IMR-90 (cell line): ENCODE results near the gene CDKN1A. TPM values are rescaled to one million over a fixed set of nuclear protein-coding genes. Genes with fewer than 3 reads are reported as not detected.

Source experiments
- ATAC-seq: fragments of 200-7000 bp; cut with Tn5 transposase; 2 replicates; pipeline ENCODE4 v1.9.1; 2020; ENCODE audit warnings: low read depth, mild to moderate bottlenecking, moderate library complexity
- BruUV-seq: library from RNA; stranded (reverse); fragments of 400-500 nt; replicated peaks from 2 replicates; lab custom pipeline; 2021; lab: Mats Ljungman, UMichigan
- CTCF ChIA-PET: fragments of 300-600 bp; formaldehyde crosslinking; extraction: SDS; loops from one replicate; lab custom pipeline; 2021; ENCODE audit warnings: antibody characterized with exemption; lab: Yijun Ruan, JAX
- POLR2A ChIA-PET: fragments of 300-600 bp; sonication (Branson Sonifier 250); formaldehyde crosslinking; loops from one replicate; lab custom pipeline; 2022; ENCODE audit warnings: antibody characterized with exemption; ENCODE audit not compliant: unreplicated experiment; lab: Charles Lee
- DNase-seq: peaks from one replicate; pipeline ENCODE4 v3.0.0; 2013
- H2AFZ ChIP-seq: replicated peaks from 2 replicates; pipeline ENCODE3; 2013; ENCODE audit warnings: low read length, mild to moderate bottlenecking; ENCODE audit not compliant: poor library complexity
- H2AK5ac ChIP-seq: 2 replicates; pipeline ENCODE4 v1.6.1; 2013; ENCODE audit warnings: low read depth, low read length, inconsistent platforms
- H2AK9ac ChIP-seq: replicated peaks from 2 replicates; pipeline ENCODE3; 2013; ENCODE audit warnings: mild to moderate bottlenecking, low read depth, low read length, moderate library complexity; ENCODE audit not compliant: poor library complexity
- H2BK120ac ChIP-seq: 2 replicates; pipeline ENCODE4 v1.6.1; 2013; ENCODE audit warnings: low read depth, low read length, inconsistent platforms
- H2BK15ac ChIP-seq: 3 replicates; pipeline ENCODE4 v1.6.1; 2013; ENCODE audit warnings: low read depth, low read length, inconsistent platforms
- H2BK20ac ChIP-seq: 2 replicates; pipeline ENCODE4 v1.6.1; 2013; ENCODE audit warnings: low read depth, mild to moderate bottlenecking, inconsistent platforms, low read length, moderate library complexity
- H2BK5ac ChIP-seq: 2 replicates; pipeline ENCODE4 v1.6.1; 2013; ENCODE audit warnings: mild to moderate bottlenecking, low read depth, low read length, inconsistent platforms; ENCODE audit not compliant: poor library complexity, severe bottlenecking
- H3K14ac ChIP-seq: replicated peaks from 2 replicates; pipeline ENCODE4 v1.6.1; 2013; ENCODE audit warnings: low read depth, low read length, inconsistent platforms
- H3K18ac ChIP-seq: 2 replicates; pipeline ENCODE4 v1.6.1; 2013; ENCODE audit warnings: low read depth, low read length, control low read depth
- H3K23ac ChIP-seq: 2 replicates; pipeline ENCODE4 v1.6.1; 2013; ENCODE audit warnings: low read depth, low read length, inconsistent platforms
- H3K27ac ChIP-seq: 2 replicates; pipeline ENCODE4 v1.5.1; 2013; ENCODE audit warnings: mild to moderate bottlenecking, control low read depth, low read length; ENCODE audit not compliant: insufficient read depth
- H3K27me3 ChIP-seq: 2 replicates; pipeline ENCODE4 v1.6.1; 2013; ENCODE audit warnings: low read length; ENCODE audit not compliant: control insufficient read depth, insufficient read depth
- H3K36me3 ChIP-seq: 2 replicates; pipeline ENCODE4 v1.6.1; 2013; ENCODE audit warnings: low read length, mixed read lengths; ENCODE audit not compliant: control insufficient read depth, insufficient read depth
- H3K4ac ChIP-seq: 2 replicates; pipeline ENCODE4 v1.6.1; 2013; ENCODE audit warnings: low read depth, low read length, inconsistent platforms
- H3K4me1 ChIP-seq: 2 replicates; pipeline ENCODE4 v1.6.1; 2013; ENCODE audit warnings: low read length, mixed read lengths; ENCODE audit not compliant: control insufficient read depth, insufficient read depth
- H3K4me2 ChIP-seq: 2 replicates; pipeline ENCODE4 v1.6.1; 2013; ENCODE audit warnings: low read depth, mild to moderate bottlenecking, control low read depth, low read length, moderate library complexity
- H3K4me3 ChIP-seq: 2 replicates; pipeline ENCODE4 v1.5.1; 2013; ENCODE audit warnings: low read depth, mild to moderate bottlenecking, control low read depth, low read length, moderate library complexity; ENCODE audit not compliant: insufficient read depth
- H3K56ac ChIP-seq: 2 replicates; pipeline ENCODE4 v1.6.1; 2013; ENCODE audit warnings: low read length, inconsistent platforms; ENCODE audit not compliant: insufficient read depth; ENCODE audit errors: extremely low read depth
- H3K79me1 ChIP-seq, 2 experiments: 2 replicates each; pipeline ENCODE4 v1.6.1; 2013; ENCODE audit warnings: low read length in 2 of 2, inconsistent platforms in 1 of 2, low read depth in 1 of 2
- H3K9ac ChIP-seq: 2 replicates; pipeline ENCODE4 v1.6.1; 2013; ENCODE audit warnings: low read depth, low read length, control low read depth
- H3K9me1 ChIP-seq: 2 replicates; pipeline ENCODE4 v1.6.1; 2013; ENCODE audit warnings: low read length, inconsistent platforms; ENCODE audit not compliant: insufficient read depth
- H3K9me3 ChIP-seq: 2 replicates; pipeline ENCODE4 v1.6.1; 2013; ENCODE audit warnings: low read length; ENCODE audit not compliant: control insufficient read depth, insufficient read depth
- H4K20me1 ChIP-seq: 2 replicates; pipeline ENCODE4 v1.6.1; 2013; ENCODE audit warnings: low read length, inconsistent platforms; ENCODE audit not compliant: insufficient read depth
- H4K5ac ChIP-seq: 2 replicates; pipeline ENCODE4 v1.6.1; 2013; ENCODE audit warnings: mild to moderate bottlenecking, low read depth, low read length, control low read depth
- H4K8ac ChIP-seq, 2 experiments: 2 replicates each; pipeline ENCODE4 v1.6.1; 2013; ENCODE audit warnings: low read depth in 2 of 2, low read length in 2 of 2, control low read depth in 1 of 2, inconsistent platforms in 1 of 2
- H4K91ac ChIP-seq: 2 replicates; pipeline ENCODE4 v1.6.1; 2013; ENCODE audit warnings: low read depth, low read length, inconsistent platforms; ENCODE audit not compliant: insufficient read depth
- CEBPB ChIP-seq: IDR thresholded peaks from 2 replicates; pipeline ENCODE4 v1.6.1; 2012; ENCODE audit warnings: low read depth, low read length, improper control_type of control experiment
- FOS ChIP-seq: fragments of 150-350 bp; IDR thresholded peaks from 2 replicates; pipeline ENCODE4 v1.6.1; 2016; ENCODE audit warnings: low read depth, low read length
- MAFK ChIP-seq: IDR thresholded peaks from 2 replicates; pipeline ENCODE4 v1.6.1; 2012; ENCODE audit warnings: low read depth, low read length, improper control_type of control experiment
- MAZ ChIP-seq: IDR thresholded peaks from 2 replicates; pipeline ENCODE4 v1.6.1; 2012; ENCODE audit warnings: low read depth, mild to moderate bottlenecking, low read length, improper control_type of control experiment, moderate library complexity, borderline replicate concordance
- NFE2L2 ChIP-seq: fragments of 150-350 bp; IDR thresholded peaks from 2 replicates; pipeline ENCODE4 v1.6.1; 2016; ENCODE audit warnings: low read depth, mild to moderate bottlenecking, low read length
- POLR2A ChIP-seq: IDR thresholded peaks from 2 replicates; pipeline ENCODE4 v1.6.1; 2012; ENCODE audit warnings: mild to moderate bottlenecking, low read depth, low read length
- RAD21 ChIP-seq: IDR thresholded peaks from 2 replicates; pipeline ENCODE4 v1.6.1; 2012; ENCODE audit warnings: low read length, improper control_type of control experiment
- RCOR1 ChIP-seq: IDR thresholded peaks from 2 replicates; pipeline ENCODE4 v1.6.1; 2012; ENCODE audit warnings: mild to moderate bottlenecking, low read length, improper control_type of control experiment; ENCODE audit not compliant: insufficient replicate concordance
- SMC3 ChIP-seq: fragments of 150-350 bp; IDR thresholded peaks from 2 replicates; pipeline ENCODE4 v1.6.1; 2016; ENCODE audit warnings: low read depth, mild to moderate bottlenecking, antibody characterized with exemption, low read length, moderate library complexity
- USF2 ChIP-seq: fragments of 150-350 bp; IDR thresholded peaks from 2 replicates; pipeline ENCODE4 v1.6.1; 2017; ENCODE audit warnings: mild to moderate bottlenecking, antibody characterized with exemption, low read length, low read depth
- WGBS, 2 experiments: methylation state at CpG; one replicate each; pipeline versions ENCODE4 v1.1.5 to v1.1.7; 2013; ENCODE audit warnings: missing lambda C conversion rate in 2 of 2; ENCODE audit not compliant: insufficient read length in 1 of 2; ENCODE audit errors: extremely low coverage in 2 of 2; 5-methylcytosine and 5-hydroxymethylcytosine counted together
- dilution Hi-C: fragments of 300-500 bp; cut with HindIII; formaldehyde crosslinking; loops from one replicate; pipeline ENCODE4 v1.14.3; 2018; ENCODE audit warnings: low sequenced_read_pairs; ENCODE audit not compliant: unreplicated experiment
- in situ Hi-C: fragments of 300-500 bp; cut with MboI; formaldehyde crosslinking; loops from 3 replicates; pipeline ENCODE4 v1.14.3; 2019; ENCODE audit warnings: low sequenced_read_pairs, inconsistent platforms, mixed read lengths
- intact Hi-C: fragments of 100-400 bp; cut with micrococcal nuclease; formaldehyde crosslinking; loops from 2 replicates; pipeline ENCODE4 v1.10.0; 2022
- polyA plus RNA-seq, 3 experiments: library from polyadenylated mRNA; depleted of rRNA; stranded (reverse); fragments of >200 nt; gene quantifications; 2 replicates each; pipeline ENCODE4 v1.2.3, GENCODE V29; 2012; ENCODE audit warnings: low replicate concordance in 1 of 3
- total RNA-seq: library from RNA; depleted of rRNA; stranded (reverse); fragments of >200 nt; gene quantifications from 2 replicates; pipeline ENCODE4 v1.2.3, GENCODE V29; 2012
- TF ChIP-seq, protein P1 (sequence below): conservative IDR thresholded peaks from 2 replicates; pipeline ENCODE4 v1.5.1; 2012; ENCODE audit warnings: mild to moderate bottlenecking, low read depth, low read length, improper control_type of control experiment
- TF ChIP-seq, protein P2 (sequence below): fragments of 150-350 bp; IDR thresholded peaks from 2 replicates; pipeline ENCODE4 v1.6.1; 2016; ENCODE audit warnings: low read depth, mild to moderate bottlenecking, low read length, moderate library complexity, borderline replicate concordance

Gene CDKN1A
- total and polyA plus RNA-seq, 2 of the 4 experiments (the other 2 are of a cell fraction) = 155 to 576 TPM

GRCh38 chr6:36724514-36725390, 46.2 kb downstream of the CDKN1A start (continued):
- TF ChIP-seq MAZ = no peak
- no peak for TF ChIP-seq CEBPB
- no peak for TF ChIP-seq POLR2A

DNA sequence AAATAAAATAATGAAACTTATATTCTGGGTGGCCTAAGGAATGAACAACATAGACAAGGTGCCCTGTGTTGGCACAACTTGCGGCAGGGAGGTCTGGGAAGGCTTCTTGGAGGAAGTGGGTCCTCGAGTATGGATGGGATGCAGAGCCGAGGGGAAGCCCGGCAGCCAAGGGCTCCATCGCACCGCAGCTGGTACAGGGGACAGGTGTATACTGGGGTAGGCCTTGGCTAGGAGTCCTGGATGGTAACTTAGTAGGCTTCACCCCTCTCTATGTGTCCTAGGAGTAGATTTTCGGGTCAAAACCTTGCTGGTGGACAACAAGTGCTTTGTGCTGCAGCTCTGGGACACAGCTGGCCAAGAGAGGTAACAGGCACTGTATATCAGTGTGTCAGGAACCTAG, 47.1 kb downstream of the CDKN1A start:
- H3K4me2 ChIP-seq = no peak overlapping the region
- no peak overlapping the region for H4K5ac ChIP-seq
- WGBS, 2 experiments = no CpG with 5 or more reads among the region's 7 CpGs
- H2BK5ac ChIP-seq = no peak overlapping the region
- no peak overlapping the region for H3K4me3 ChIP-seq
- no peak overlapping the region for H2BK120ac ChIP-seq
- H3K9ac ChIP-seq = no peak overlapping the region
- POLR2A ChIA-PET = no interaction called here
- no peaks in the 10 kb centered on the region for H3K4me1 ChIP-seq
- no peak overlapping the region for H3K14ac ChIP-seq
- H4K8ac ChIP-seq = no peak overlapping the region
- peak overlapping the region; percentile 72 for H2AK9ac ChIP-seq
- in situ Hi-C loops = no loop called here
- dilution Hi-C loops = no loop called here
- H3K9me1 ChIP-seq = no peaks in the 10 kb centered on the region
- H2BK20ac ChIP-seq = no peak overlapping the region
- H2BK15ac ChIP-seq = no peak overlapping the region
- H4K91ac ChIP-seq = no peak overlapping the region
- no peak overlapping the region for H3K56ac ChIP-seq
- peaks cover 7% of the 10 kb centered on the region; the same call in 1 of the 2 replicates for H3K27me3 ChIP-seq
- no peak overlapping the region for H3K18ac ChIP-seq
- CTCF ChIA-PET = interaction anchor here (3.2 kb wide), 1 partner anchor 110 kb away, joined by 15 read pairs; no protein-coding TSS in a partner anchor
- H2AK5ac ChIP-seq = no peak overlapping the region; the same call in 1 of the 2 replicates
- no peaks in the 10 kb centered on the region for H3K36me3 ChIP-seq
- BruUV-seq = no TSS peak
- intact Hi-C loops = no loop called here
- peaks cover 5% of the 10 kb centered on the region; the same call in 1 of the 2 replicates for H4K20me1 ChIP-seq
- no peak overlapping the region for H2AFZ ChIP-seq
- H3K27ac ChIP-seq = no peak overlapping the region
- no peak for ATAC-seq
- H3K79me1 ChIP-seq = no peaks in the 10 kb centered on the region
- H3K9me3 ChIP-seq = no peaks in the 10 kb centered on the region
- no peak overlapping the region for H3K23ac ChIP-seq
- H3K4ac ChIP-seq = no peak overlapping the region
- DNase-seq = no peak
- TF ChIP-seq, protein P1, sequence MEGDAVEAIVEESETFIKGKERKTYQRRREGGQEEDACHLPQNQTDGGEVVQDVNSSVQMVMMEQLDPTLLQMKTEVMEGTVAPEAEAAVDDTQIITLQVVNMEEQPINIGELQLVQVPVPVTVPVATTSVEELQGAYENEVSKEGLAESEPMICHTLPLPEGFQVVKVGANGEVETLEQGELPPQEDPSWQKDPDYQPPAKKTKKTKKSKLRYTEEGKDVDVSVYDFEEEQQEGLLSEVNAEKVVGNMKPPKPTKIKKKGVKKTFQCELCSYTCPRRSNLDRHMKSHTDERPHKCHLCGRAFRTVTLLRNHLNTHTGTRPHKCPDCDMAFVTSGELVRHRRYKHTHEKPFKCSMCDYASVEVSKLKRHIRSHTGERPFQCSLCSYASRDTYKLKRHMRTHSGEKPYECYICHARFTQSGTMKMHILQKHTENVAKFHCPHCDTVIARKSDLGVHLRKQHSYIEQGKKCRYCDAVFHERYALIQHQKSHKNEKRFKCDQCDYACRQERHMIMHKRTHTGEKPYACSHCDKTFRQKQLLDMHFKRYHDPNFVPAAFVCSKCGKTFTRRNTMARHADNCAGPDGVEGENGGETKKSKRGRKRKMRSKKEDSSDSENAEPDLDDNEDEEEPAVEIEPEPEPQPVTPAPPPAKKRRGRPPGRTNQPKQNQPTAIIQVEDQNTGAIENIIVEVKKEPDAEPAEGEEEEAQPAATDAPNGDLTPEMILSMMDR = no peak
- TF ChIP-seq USF2 = no peak
- TF ChIP-seq, protein P2, sequence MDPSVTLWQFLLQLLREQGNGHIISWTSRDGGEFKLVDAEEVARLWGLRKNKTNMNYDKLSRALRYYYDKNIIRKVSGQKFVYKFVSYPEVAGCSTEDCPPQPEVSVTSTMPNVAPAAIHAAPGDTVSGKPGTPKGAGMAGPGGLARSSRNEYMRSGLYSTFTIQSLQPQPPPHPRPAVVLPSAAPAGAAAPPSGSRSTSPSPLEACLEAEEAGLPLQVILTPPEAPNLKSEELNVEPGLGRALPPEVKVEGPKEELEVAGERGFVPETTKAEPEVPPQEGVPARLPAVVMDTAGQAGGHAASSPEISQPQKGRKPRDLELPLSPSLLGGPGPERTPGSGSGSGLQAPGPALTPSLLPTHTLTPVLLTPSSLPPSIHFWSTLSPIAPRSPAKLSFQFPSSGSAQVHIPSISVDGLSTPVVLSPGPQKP = no peak
- no peak for TF ChIP-seq RCOR1
- TF ChIP-seq NFE2L2 = no peak
- TF ChIP-seq SMC3 = no peak
- TF ChIP-seq MAZ = no peak
- no peak for TF ChIP-seq FOS
- TF ChIP-seq MAFK = no peak
- TF ChIP-seq RAD21 = no peak
